ENCODE results near the gene RANBP1.

The RANBP1 gene

GRCh38 chr22:20175597-20175900, 59.6 kb downstream of the RANBP1 start:
- no peak overlapping the region for H3K4me3 ChIP-seq (ENCODE audit: low read depth, low read length)
- ChIA-PET POLR2A (no interaction called here), CTCF (interaction anchor here (0.8 to 4.3 kb wide), 10 partner anchors 9 to 115 kb away, joined by 3 to 14 read pairs (median 4); no protein-coding TSS in a partner anchor)
- DNase-seq (ENCODE audit: low read depth, low spot score) = no peak
- TF ChIP-seq CTCF (IDR thresholded peaks at IDR 0.05; ENCODE audit: insufficient read depth, low read length, missing control alignments) = no peak

GRCh38 chr22:20176421-20177085, 60.6 kb downstream of the RANBP1 start:
- no peak for DNase-seq (ENCODE audit: low read depth, low spot score)
- ChIA-PET POLR2A (no interaction called here), CTCF (interaction anchor here (1.1 to 4.3 kb wide), 6 partner anchors 10 to 110 kb away, joined by 3 to 14 read pairs (median 7); no protein-coding TSS in a partner anchor)
- no peak for TF ChIP-seq CTCF (IDR thresholded peaks at IDR 0.05; ENCODE audit: insufficient read depth, low read length, missing control alignments)
- no peak overlapping the region for H3K4me3 ChIP-seq (ENCODE audit: low read depth, low read length)
